Stimulated activated CD4-positive, alpha-beta T cell treated with anti-CD3 and anti-CD28 coated beads, Interleukin-2, amount 100 ng/mL, for 48 hours (primary cell): ENCODE results near the gene DRC7.
"Not testable (repeated sequence)": the region's sequence is repeated elsewhere in the genome, so short reads cannot be mapped to it uniquely, and the experiment has no call there.

Source experiments
- DNase-seq, 2 donors: peaks; one replicate each; pipeline ENCODE4 v3.0.0-alpha.2; 2020

DRC7 gene

GRCh38 chr16:57739756-57740422 lies 45.3 kb downstream of the DRC7 start:
- DNase-seq: no peak

- no peak for DNase-seq
Measured at GRCh38 chr16:57740423-57741071, 45.9 kb downstream of the DRC7 start.

GRCh38 chr16:57741660-57742191 lies 47.1 kb downstream of the DRC7 start:
- no peak for DNase-seq

GRCh38 chr16:57742543-57742942 lies 47.9 kb downstream of the DRC7 start:
- no peak for DNase-seq

GRCh38 chr16:57743458-57743857 lies 48.9 kb downstream of the DRC7 start:
- DNase-seq: no peak

- DNase-seq: no peak
Measured at GRCh38 chr16:57743886-57744641, 49.5 kb downstream of the DRC7 start.

GRCh38 chr16:57744642-57744903 lies 50.0 kb downstream of the DRC7 start:
- no peak for DNase-seq

GRCh38 chr16:57745768-57746167 lies 51.2 kb downstream of the DRC7 start:
- DNase-seq: no peak

GRCh38 chr16:57746316-57746715 lies 51.7 kb downstream of the DRC7 start:
- DNase-seq: not testable (repeated sequence)

GRCh38 chr16:57747091-57747490 lies 52.5 kb downstream of the DRC7 start:
- no peak for DNase-seq

- no peak for DNase-seq
Measured at GRCh38 chr16:57747496-57747895, 52.9 kb downstream of the DRC7 start.

- DNase-seq: no peak
Measured at GRCh38 chr16:57747996-57748395, 53.4 kb downstream of the DRC7 start.

GRCh38 chr16:57748596-57748995 lies 54.0 kb downstream of the DRC7 start:
- no peak for DNase-seq

GRCh38 chr16:57749101-57749692 lies 54.6 kb downstream of the DRC7 start:
- DNase-seq: no peak

GRCh38 chr16:57749856-57750452 lies 55.3 kb downstream of the DRC7 start:
- DNase-seq: no peak

GRCh38 chr16:57750796-57751538 lies 56.4 kb downstream of the DRC7 start:
- DNase-seq: no peak

GRCh38 chr16:57751539-57752202 lies 57.1 kb downstream of the DRC7 start:
- DNase-seq: no peak

GRCh38 chr16:57752203-57752580 lies 57.6 kb downstream of the DRC7 start:
- no peak for DNase-seq

- no peak for DNase-seq
Measured at GRCh38 chr16:57752581-57753447, 58.2 kb downstream of the DRC7 start.

- no peak for DNase-seq
Measured at GRCh38 chr16:57753448-57754353, 59.1 kb downstream of the DRC7 start.
